HepG2 (cell line): Measurements from ENCODE around the gene RARA. TPM values are rescaled to one million over a fixed set of nuclear protein-coding genes. Genes with fewer than 3 reads are reported as not detected.

Source experiments
- ASH2L ChIP-seq: fragments of 300-600, 200-600 bp; sonication (generic); IDR thresholded peaks from 2 replicates; pipeline ENCODE4 v1.7.0; 2017; ENCODE audit warnings: low read depth, mild to moderate bottlenecking, moderate library complexity, mixed read lengths, low read length; ENCODE audit not compliant: insufficient read length
- ATM ChIP-seq: fragments of 450-650 bp; IDR thresholded peaks from 2 replicates; pipeline ENCODE4 v1.7.1; 2017; ENCODE audit warnings: mild to moderate bottlenecking, borderline replicate concordance
- GLI4 ChIP-seq: sonication (generic); formaldehyde crosslinking; IDR thresholded peaks from 2 replicates; pipeline ENCODE4 v1.5.1; 2020; ENCODE audit warnings: missing genetic modification reagents, mild to moderate bottlenecking, moderate library complexity, borderline replicate concordance
- GPN1 ChIP-seq: sonication (generic); formaldehyde crosslinking; IDR thresholded peaks from 2 replicates; pipeline ENCODE4 v1.5.1; 2020; ENCODE audit warnings: missing genetic modification reagents, borderline replicate concordance
- GTF2F1 ChIP-seq: fragments of 150-350 bp; IDR thresholded peaks from 2 replicates; pipeline ENCODE4 v1.6.1; 2014; ENCODE audit warnings: low read length
- JDP2 ChIP-seq: sonication (generic); formaldehyde crosslinking; IDR thresholded peaks from 2 replicates; pipeline ENCODE4 v1.8.1; 2022; ENCODE audit warnings: missing genetic modification reagents, borderline replicate concordance
- KLF13 ChIP-seq: sonication (generic); formaldehyde crosslinking; IDR thresholded peaks from 2 replicates; pipeline ENCODE4 v1.4.0; 2020; ENCODE audit warnings: mild to moderate bottlenecking, missing genetic modification reagents
- KLF9 ChIP-seq: IDR thresholded peaks from 2 replicates; pipeline ENCODE4 v1.6.1; 2016; ENCODE audit warnings: low read depth
- MAFF ChIP-seq: IDR thresholded peaks from 2 replicates; pipeline ENCODE4 v1.6.1; 2011; ENCODE audit warnings: low read depth, low read length, improper control_type of control experiment
- MAFK ChIP-seq, 2 experiments: IDR thresholded peaks in 1 of 2; conservative IDR thresholded peaks in 1 of 2; 2 replicates each; pipeline ENCODE4 v1.6.1; 2011; ENCODE audit warnings: improper control_type of control experiment in 2 of 2, low read length in 2 of 2
- RFX3 ChIP-seq: IDR thresholded peaks from 2 replicates; pipeline ENCODE4 v1.6.1; 2016; ENCODE audit warnings: missing biosample characterization, missing genetic modification reagents
- SMARCE1 ChIP-seq: fragments of 450-650 bp; IDR thresholded peaks from 2 replicates; pipeline ENCODE4 v1.6.1; 2017; ENCODE audit warnings: borderline replicate concordance
- TBX3 ChIP-seq: fragments of 450-650 bp; IDR thresholded peaks from 2 replicates; pipeline ENCODE4 v1.6.1; 2017; ENCODE audit warnings: antibody characterized with exemption, mild to moderate bottlenecking, inconsistent platforms, borderline replicate concordance
- TCF12 ChIP-seq, 2 experiments: fragments of 450-650 bp in 1 of 2; sonication (generic) in 1 of 2; formaldehyde crosslinking in 1 of 2; IDR thresholded peaks; 2 replicates each; pipeline versions ENCODE4 v1.6.1 to v1.8.0; 2017 to 2022; ENCODE audit warnings: antibody characterized with exemption in 1 of 2, mild to moderate bottlenecking in 1 of 2, missing genetic modification reagents in 1 of 2, moderate library complexity in 1 of 2
- XBP1 ChIP-seq: sonication (generic); formaldehyde crosslinking; IDR thresholded peaks from 2 replicates; pipeline ENCODE4 v1.5.0; 2020; ENCODE audit warnings: missing genetic modification reagents
- ZC3H13 ChIP-seq: sonication (generic); formaldehyde crosslinking; IDR thresholded peaks from 2 replicates; pipeline ENCODE4 v1.8.1; 2023; ENCODE audit warnings: mild to moderate bottlenecking, missing genetic modification reagents, moderate library complexity
- ZNF414 ChIP-seq: sonication (generic); formaldehyde crosslinking; IDR thresholded peaks from 2 replicates; pipeline ENCODE4 v1.5.0; 2020; ENCODE audit warnings: missing genetic modification reagents
- ZNF431 ChIP-seq: sonication (generic); formaldehyde crosslinking; IDR thresholded peaks from 2 replicates; pipeline ENCODE4 v1.9.0; 2022; ENCODE audit warnings: missing genetic modification reagents, low read depth, mild to moderate bottlenecking, borderline replicate concordance
- polyA plus RNA-seq, 8 experiments: library from polyadenylated mRNA; depleted of rRNA in 3 of 8; stranded (reverse) in 7 of 8; unstranded in 1 of 8; fragments of >200 nt; fragmentation: Illumina TruSeq in 4 of 8; extraction: Trizol in 4 of 8; gene quantifications; 2 replicates each; pipeline versions ENCODE4 v1.2.1 to v1.2.3, GENCODE V29; 2011 to 2016; ENCODE audit warnings: low read depth in 4 of 8, missing spikeins in 1 of 8, mixed read lengths in 1 of 8; ENCODE audit not compliant: insufficient read depth in 1 of 8
- total RNA-seq, 5 experiments: library from RNA; depleted of rRNA; stranded (reverse); fragments of >200 nt; fragmentation: Illumina TruSeq; extraction: Trizol; gene quantifications; 2 replicates each; pipeline ENCODE4 v1.2.3, GENCODE V29; 2016; ENCODE audit warnings: low read depth in 1 of 5
- TF ChIP-seq, protein P1 (sequence below): sonication (generic); formaldehyde crosslinking; IDR thresholded peaks from 2 replicates; pipeline ENCODE4 v1.5.1; 2020; ENCODE audit warnings: mild to moderate bottlenecking, missing genetic modification reagents, borderline replicate concordance
- TF ChIP-seq, protein P2 (sequence below): sonication (generic); formaldehyde crosslinking; IDR thresholded peaks from 2 replicates; pipeline ENCODE4 v1.5.1; 2020; ENCODE audit warnings: mild to moderate bottlenecking, missing genetic modification reagents, borderline replicate concordance
- TF ChIP-seq, protein P3 (sequence below): sonication (generic); formaldehyde crosslinking; IDR thresholded peaks from 2 replicates; pipeline ENCODE4 v1.4.0; 2020; ENCODE audit warnings: missing genetic modification reagents

RARA gene
- total and polyA plus RNA-seq, 2 of the 13 experiments (the other 11 are each of a cell fraction or from before 2014, with no cell fraction given), result 6.4 to 8.6 TPM

DNA sequence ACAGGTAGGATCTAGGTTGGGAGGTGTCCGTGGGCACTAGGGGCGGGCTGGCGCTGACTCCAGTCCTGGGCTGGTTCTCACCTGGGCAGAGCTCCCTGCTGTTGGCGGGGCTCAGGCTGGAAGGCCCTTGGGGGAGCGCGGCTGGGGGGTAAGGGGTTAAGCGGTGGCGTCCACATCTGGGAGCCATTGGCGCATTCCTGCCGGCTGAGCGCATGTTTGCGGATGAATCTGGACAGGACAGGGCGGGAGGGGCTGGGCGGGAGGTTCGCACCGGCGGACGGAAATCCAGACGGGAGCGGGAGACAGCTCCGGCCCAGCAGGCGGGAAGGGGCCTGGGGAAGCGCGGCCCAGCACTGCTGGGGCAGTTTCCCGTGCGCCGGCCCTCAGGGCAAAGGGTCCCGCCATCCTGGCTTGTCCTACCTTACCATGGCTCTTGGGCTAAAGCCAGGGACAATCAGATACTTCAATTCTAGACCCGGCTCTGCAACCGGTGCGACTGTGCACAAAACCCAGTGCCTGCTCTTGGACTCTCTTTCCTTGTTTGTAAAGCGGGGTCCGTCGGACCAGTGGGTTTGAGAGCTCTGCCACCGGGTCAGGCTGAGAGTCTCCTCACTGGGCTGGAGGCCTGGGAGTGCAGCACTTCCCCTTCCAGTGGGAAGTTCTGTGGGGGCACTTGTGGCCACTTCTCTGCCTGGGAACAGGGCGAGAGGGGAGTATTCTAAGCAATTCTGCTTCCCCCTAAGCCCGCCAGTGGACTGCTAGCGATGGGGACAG lies 7.8 kb downstream of the RARA start (continued):
- TF ChIP-seq, protein P1, sequence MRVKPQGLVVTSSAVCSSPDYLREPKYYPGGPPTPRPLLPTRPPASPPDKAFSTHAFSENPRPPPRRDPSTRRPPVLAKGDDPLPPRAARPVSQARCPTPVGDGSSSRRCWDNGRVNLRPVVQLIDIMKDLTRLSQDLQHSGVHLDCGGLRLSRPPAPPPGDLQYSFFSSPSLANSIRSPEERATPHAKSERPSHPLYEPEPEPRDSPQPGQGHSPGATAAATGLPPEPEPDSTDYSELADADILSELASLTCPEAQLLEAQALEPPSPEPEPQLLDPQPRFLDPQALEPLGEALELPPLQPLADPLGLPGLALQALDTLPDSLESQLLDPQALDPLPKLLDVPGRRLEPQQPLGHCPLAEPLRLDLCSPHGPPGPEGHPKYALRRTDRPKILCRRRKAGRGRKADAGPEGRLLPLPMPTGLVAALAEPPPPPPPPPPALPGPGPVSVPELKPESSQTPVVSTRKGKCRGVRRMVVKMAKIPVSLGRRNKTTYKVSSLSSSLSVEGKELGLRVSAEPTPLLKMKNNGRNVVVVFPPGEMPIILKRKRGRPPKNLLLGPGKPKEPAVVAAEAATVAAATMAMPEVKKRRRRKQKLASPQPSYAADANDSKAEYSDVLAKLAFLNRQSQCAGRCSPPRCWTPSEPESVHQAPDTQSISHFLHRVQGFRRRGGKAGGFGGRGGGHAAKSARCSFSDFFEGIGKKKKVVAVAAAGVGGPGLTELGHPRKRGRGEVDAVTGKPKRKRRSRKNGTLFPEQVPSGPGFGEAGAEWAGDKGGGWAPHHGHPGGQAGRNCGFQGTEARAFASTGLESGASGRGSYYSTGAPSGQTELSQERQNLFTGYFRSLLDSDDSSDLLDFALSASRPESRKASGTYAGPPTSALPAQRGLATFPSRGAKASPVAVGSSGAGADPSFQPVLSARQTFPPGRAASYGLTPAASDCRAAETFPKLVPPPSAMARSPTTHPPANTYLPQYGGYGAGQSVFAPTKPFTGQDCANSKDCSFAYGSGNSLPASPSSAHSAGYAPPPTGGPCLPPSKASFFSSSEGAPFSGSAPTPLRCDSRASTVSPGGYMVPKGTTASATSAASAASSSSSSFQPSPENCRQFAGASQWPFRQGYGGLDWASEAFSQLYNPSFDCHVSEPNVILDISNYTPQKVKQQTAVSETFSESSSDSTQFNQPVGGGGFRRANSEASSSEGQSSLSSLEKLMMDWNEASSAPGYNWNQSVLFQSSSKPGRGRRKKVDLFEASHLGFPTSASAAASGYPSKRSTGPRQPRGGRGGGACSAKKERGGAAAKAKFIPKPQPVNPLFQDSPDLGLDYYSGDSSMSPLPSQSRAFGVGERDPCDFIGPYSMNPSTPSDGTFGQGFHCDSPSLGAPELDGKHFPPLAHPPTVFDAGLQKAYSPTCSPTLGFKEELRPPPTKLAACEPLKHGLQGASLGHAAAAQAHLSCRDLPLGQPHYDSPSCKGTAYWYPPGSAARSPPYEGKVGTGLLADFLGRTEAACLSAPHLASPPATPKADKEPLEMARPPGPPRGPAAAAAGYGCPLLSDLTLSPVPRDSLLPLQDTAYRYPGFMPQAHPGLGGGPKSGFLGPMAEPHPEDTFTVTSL, result no peak
- TF ChIP-seq ATM, result no peak
- TF ChIP-seq, protein P2, sequence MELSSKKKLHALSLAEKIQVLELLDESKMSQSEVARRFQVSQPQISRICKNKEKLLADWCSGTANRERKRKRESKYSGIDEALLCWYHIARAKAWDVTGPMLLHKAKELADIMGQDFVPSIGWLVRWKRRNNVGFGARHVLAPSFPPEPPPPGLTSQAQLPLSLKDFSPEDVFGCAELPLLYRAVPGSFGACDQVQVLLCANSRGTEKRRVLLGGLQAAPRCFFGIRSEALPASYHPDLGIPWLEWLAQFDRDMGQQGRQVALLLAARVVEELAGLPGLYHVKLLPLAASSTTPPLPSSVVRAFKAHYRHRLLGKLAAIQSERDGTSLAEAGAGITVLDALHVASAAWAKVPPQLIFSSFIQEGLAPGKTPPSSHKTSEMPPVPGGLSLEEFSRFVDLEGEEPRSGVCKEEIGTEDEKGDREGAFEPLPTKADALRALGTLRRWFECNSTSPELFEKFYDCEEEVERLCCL (CRISPR knock-in tag), result no peak
- no peak for TF ChIP-seq GTF2F1
- TF ChIP-seq ZNF414 (CRISPR knock-in tag), result no peak
- TF ChIP-seq ASH2L, result no peak
- TF ChIP-seq MAFK (conservative IDR thresholded peaks at IDR 0.05 in 1 of 2, IDR thresholded peaks at IDR 0.05 in 1 of 2; ENCODE audit: low read length in 2 of 2), result no peak
- TF ChIP-seq MAFF, result no peak
- TF ChIP-seq SMARCE1, result no peak
- TF ChIP-seq ZC3H13 (CRISPR knock-in tag), result no peak; the same call in 1 of the 2 replicates
- no peak for TF ChIP-seq RFX3 (CRISPR knock-in tag)
- no peak for TF ChIP-seq KLF9 (CRISPR knock-in tag)
- TF ChIP-seq GPN1, result no peak
- no peak for TF ChIP-seq TCF12 (IDR thresholded peaks at IDR 0.05)
- no peak for TF ChIP-seq TCF12 (CRISPR knock-in tag; IDR thresholded peaks at IDR 0.05)
- TF ChIP-seq, protein P3, sequence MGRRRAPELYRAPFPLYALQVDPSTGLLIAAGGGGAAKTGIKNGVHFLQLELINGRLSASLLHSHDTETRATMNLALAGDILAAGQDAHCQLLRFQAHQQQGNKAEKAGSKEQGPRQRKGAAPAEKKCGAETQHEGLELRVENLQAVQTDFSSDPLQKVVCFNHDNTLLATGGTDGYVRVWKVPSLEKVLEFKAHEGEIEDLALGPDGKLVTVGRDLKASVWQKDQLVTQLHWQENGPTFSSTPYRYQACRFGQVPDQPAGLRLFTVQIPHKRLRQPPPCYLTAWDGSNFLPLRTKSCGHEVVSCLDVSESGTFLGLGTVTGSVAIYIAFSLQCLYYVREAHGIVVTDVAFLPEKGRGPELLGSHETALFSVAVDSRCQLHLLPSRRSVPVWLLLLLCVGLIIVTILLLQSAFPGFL (CRISPR knock-in tag), result no peak
- TF ChIP-seq GLI4 (CRISPR knock-in tag), result no peak
- 0 out of 2 replicates have a peak, but pooled peaks have one; percentile 20 for TF ChIP-seq KLF13 (CRISPR knock-in tag)
- 0 out of 2 replicates have a peak, but pooled peaks have one; percentile 15 for TF ChIP-seq TBX3
- no peak for TF ChIP-seq XBP1 (CRISPR knock-in tag)
- TF ChIP-seq ZNF431 (CRISPR knock-in tag), result no peak
- TF ChIP-seq JDP2, result no peak
